ENCODE data around the gene ATAD2B.

GRCh38 chr2:23940718-23941620, 14.0 kb upstream of the ATAD2B start:
- no peak for TF ChIP-seq CTCF (IDR thresholded peaks at IDR 0.05)
- no peak for TF ChIP-seq POLR2A (IDR thresholded peaks at IDR 0.05)
- no peak for TF ChIP-seq POLR2AphosphoS5 (IDR thresholded peaks at IDR 0.05)

Data from transverse colon (tissue), 4 donors.